ENCODE data around the gene UBALD1. TPM values are rescaled to one million over a fixed set of nuclear protein-coding genes. Genes with fewer than 3 reads are reported as not detected.
A peak's percentile ranks its signal among the peaks of the same experiment; 100 is the strongest.

Gene UBALD1
- total RNA-seq, 1 donor from 2014 or later = 3.7 TPM

GRCh38 chr16:4588386-4588785 is 26.3 kb downstream of the UBALD1 start:
- no peak for FAIRE-seq
- no peaks in the 10 kb centered on the region for H3K27me3 ChIP-seq (ENCODE audit: control insufficient read depth, insufficient read depth, low read length)
- no peaks in the 10 kb centered on the region for H3K36me3 ChIP-seq (ENCODE audit: control insufficient read depth, insufficient read depth, low read length)
- no peak for DNase-seq (ENCODE audit: low read depth)
- no peak overlapping the region for H3K4me3 ChIP-seq (ENCODE audit: low read depth, low read length)
- no peak for TF ChIP-seq CTCF (IDR thresholded peaks at IDR 0.05; ENCODE audit: insufficient read depth, low read length, severe bottlenecking)

- Histone ChIP-seq H3K36me3 (ENCODE audit: control insufficient read depth, insufficient read depth, low read length) (no peaks in the 10 kb centered on the region), H3K27me3 (ENCODE audit: control insufficient read depth, insufficient read depth, low read length) (no peaks in the 10 kb centered on the region), H3K4me3 (ENCODE audit: low read depth, low read length) (no peak overlapping the region)
- no peak for TF ChIP-seq CTCF (IDR thresholded peaks at IDR 0.05; ENCODE audit: insufficient read depth, low read length, severe bottlenecking)
- DNase-seq (ENCODE audit: low read depth) = no peak
- FAIRE-seq = no peak
Measured at GRCh38 chr16:4586291-4586690, 28.4 kb downstream of the UBALD1 start.

- FAIRE-seq (no peak), DNase-seq (ENCODE audit: low read depth) (no peak)
- H3K27me3 ChIP-seq (ENCODE audit: control insufficient read depth, insufficient read depth, low read length) = no peaks in the 10 kb centered on the region
- H3K36me3 ChIP-seq (ENCODE audit: control insufficient read depth, insufficient read depth, low read length) = no peaks in the 10 kb centered on the region
- H3K4me3 ChIP-seq (ENCODE audit: low read depth, low read length) = no peak overlapping the region
- TF ChIP-seq CTCF (IDR thresholded peaks at IDR 0.05; ENCODE audit: insufficient read depth, low read length, severe bottlenecking) = no peak
Measured at GRCh38 chr16:4583906-4584305, 30.8 kb downstream of the UBALD1 start.

GRCh38 chr16:4580250-4580649 is 34.4 kb downstream of the UBALD1 start:
- H3K27me3 ChIP-seq (ENCODE audit: control insufficient read depth, insufficient read depth, low read length) = no peaks in the 10 kb centered on the region
- H3K4me3 ChIP-seq (ENCODE audit: low read depth, low read length) = no peak overlapping the region
- no peaks in the 10 kb centered on the region for H3K36me3 ChIP-seq (ENCODE audit: control insufficient read depth, insufficient read depth, low read length)
- no peak for FAIRE-seq
- DNase-seq (ENCODE audit: low read depth) = peak; percentile 72
- TF ChIP-seq CTCF (IDR thresholded peaks at IDR 0.05; ENCODE audit: insufficient read depth, low read length, severe bottlenecking) = no peak

GRCh38 chr16:4578961-4579530 is 35.6 kb downstream of the UBALD1 start:
- no peak for TF ChIP-seq CTCF (IDR thresholded peaks at IDR 0.05; ENCODE audit: insufficient read depth, low read length, severe bottlenecking)
- FAIRE-seq = no peak
- no peak for DNase-seq (ENCODE audit: low read depth)
- Histone ChIP-seq H3K27me3 (ENCODE audit: control insufficient read depth, insufficient read depth, low read length) (no peaks in the 10 kb centered on the region), H3K4me3 (ENCODE audit: low read depth, low read length) (no peak overlapping the region), H3K36me3 (ENCODE audit: control insufficient read depth, insufficient read depth, low read length) (no peaks in the 10 kb centered on the region)

GRCh38 chr16:4576008-4576407 is 38.7 kb downstream of the UBALD1 start:
- H3K36me3 ChIP-seq (ENCODE audit: control insufficient read depth, insufficient read depth, low read length) = no peaks in the 10 kb centered on the region
- no peak overlapping the region for H3K4me3 ChIP-seq (ENCODE audit: low read depth, low read length)
- no peak for TF ChIP-seq CTCF (IDR thresholded peaks at IDR 0.05; ENCODE audit: insufficient read depth, low read length, severe bottlenecking)
- no peak for DNase-seq (ENCODE audit: low read depth)
- FAIRE-seq = no peak
- no peaks in the 10 kb centered on the region for H3K27me3 ChIP-seq (ENCODE audit: control insufficient read depth, insufficient read depth, low read length)
